Esophagus squamous epithelium (tissue), 4 donors: ENCODE measurements around the gene VWA3A.

Experiments
- CTCF ChIP-seq, 6 experiments: fragments of 450-650 bp in 4 of 6; fragments of 200-600 bp in 2 of 6; sonication (generic) in 2 of 6; IDR thresholded peaks; one replicate each; pipeline ENCODE4 v1.5.1; 2016 to 2019; ENCODE audit warnings: antibody characterized with exemption in 6 of 6, mild to moderate bottlenecking in 4 of 6, moderate library complexity in 4 of 6
- POLR2A ChIP-seq, 4 donors: fragments of 450-650 bp; IDR thresholded peaks; one replicate each; pipeline ENCODE4 v1.6.1; 2017; ENCODE audit warnings: antibody characterized with exemption in 4 of 4, mild to moderate bottlenecking in 4 of 4, moderate library complexity in 3 of 4

DNA sequence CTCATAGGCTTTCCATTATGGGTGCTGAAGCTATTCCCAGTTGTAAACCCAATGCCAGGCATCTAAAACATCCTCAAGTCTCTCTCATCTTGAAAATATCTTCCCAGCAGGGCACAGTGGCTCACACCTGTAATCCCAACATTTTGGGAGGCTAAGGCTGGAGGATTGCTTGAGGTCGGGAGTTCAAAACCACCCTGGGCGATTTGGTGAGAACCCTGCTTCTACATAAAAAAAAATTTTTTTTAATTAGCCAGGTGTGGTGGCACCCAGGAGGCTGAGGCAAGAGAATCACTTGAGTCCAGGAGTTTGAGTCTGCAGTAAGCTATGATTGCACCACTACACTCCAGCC is 100.7 kb downstream of the VWA3A start:
- no peak for TF ChIP-seq CTCF (IDR thresholded peaks at IDR 0.05)
- TF ChIP-seq POLR2A (IDR thresholded peaks at IDR 0.05), result no peak
